Fibroblast of peridontal ligament (primary cell): Measurements from ENCODE around the gene TSPOAP1.

Experiments
- DNase-seq: peaks from one replicate; pipeline ENCODE4 v3.0.0-alpha.2; 2010; ENCODE audit errors: extremely low read depth

Gene TSPOAP1

DNA sequence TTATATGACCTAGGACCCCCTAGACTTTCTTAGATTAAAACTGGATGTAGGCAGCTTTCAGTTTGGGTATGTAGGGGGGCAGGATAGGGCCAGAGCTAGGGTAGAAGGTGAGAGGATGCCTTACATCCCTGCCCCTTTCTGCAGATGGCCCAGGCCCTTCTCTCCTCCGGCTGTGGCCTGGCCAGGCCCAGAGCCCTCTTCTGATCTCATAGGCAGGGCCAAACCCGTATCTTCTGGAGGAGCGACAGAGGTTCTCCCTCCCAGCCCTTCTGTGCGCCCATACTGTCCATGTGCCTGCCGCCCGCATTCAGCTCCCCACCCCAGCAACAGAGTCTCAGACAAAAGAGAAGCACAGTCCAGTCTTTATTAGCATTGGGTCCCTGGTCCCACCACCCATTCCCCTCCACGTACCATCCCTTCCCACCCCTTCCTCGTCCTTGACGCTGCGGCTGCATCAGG is 2.0 kb upstream of the TSPOAP1 start:
- DNase-seq: no peak

- DNase-seq: no peak
Measured at GRCh38 chr17:58329810-58330537, 1.4 kb upstream of the TSPOAP1 start.

- DNase-seq: no peak
Measured at GRCh38 chr17:58329035-58329809, 627 bp upstream of the TSPOAP1 start.

DNA sequence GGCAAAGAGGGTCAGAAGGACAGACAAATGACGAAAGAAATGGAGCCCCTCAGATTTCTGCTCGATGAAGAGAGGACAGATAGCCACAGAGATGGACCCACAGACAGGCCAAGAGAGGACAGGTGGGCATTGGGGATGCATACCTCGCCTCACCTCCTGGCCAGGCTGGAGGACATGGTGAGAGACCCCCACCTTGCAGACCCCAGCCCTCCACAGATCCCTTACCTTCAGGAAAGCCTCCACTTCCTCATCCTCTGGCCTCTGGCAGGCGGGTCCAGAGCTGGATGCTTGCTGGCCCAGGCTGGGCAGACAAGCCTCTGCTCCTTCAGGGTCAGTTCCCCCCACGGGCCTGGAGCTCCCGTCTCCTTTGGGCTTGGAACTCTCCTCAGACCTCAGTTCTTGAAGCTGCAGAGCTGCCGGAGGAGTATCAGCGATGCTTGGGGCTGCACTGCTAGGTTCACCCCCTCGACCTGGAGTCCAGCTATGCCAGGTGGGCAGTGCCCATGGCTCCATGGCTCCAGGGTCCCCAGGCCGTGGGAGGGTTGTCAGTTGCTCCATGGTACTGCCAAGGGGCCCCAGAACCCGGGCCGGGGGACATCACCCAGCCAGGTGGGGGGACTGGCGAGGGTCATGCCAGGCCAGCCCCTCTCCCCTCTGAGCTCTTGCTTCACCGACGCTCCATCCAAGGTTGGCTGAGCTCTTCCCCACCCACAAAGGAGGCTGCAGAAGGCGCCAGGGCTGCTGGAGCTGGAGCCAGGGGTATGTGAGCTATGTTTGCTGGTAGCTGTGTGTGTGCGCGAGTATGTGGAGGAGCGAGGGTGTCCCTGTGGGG is 1.0 kb downstream of the TSPOAP1 start:
- DNase-seq: no peak

DNA sequence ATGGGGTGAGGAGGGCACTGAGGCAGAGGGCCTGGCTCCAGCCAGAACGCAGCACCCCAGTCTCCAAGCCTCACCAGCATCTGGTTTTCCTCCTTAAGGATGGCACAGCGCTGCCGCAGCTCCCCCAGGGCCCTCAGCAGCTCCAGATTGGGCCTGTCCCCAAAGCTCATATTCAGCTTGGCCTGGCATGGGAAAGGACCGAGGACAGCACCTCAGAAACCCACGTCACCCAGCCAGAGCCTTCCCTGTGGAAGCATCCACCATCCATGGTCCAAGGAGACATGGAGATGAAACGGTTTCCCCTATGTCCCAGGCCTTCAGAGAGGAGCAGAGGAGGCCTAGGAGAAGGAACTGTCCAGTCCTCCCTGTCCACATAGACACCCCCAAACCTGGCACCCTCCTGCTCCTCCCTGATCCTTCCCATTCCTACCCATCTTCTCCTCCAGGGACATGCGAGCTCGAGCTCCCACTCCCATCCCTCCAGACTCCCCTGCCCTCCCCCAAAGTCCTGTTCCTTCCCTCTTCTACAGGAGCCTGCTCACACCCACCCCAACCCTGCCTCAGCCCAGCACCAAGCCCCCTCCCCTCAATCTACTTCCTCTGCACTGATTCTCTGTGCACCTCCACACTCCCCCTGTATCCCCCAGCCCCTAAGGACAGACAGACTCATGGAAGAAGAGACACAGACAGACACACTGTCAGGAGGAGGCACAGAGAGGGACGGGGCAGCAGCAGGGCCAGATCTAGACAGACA is 1.8 kb downstream of the TSPOAP1 start:
- DNase-seq: no peak

GRCh38 chr17:58325976-58326468 is 2.6 kb downstream of the TSPOAP1 start:
- DNase-seq: no peak

DNA sequence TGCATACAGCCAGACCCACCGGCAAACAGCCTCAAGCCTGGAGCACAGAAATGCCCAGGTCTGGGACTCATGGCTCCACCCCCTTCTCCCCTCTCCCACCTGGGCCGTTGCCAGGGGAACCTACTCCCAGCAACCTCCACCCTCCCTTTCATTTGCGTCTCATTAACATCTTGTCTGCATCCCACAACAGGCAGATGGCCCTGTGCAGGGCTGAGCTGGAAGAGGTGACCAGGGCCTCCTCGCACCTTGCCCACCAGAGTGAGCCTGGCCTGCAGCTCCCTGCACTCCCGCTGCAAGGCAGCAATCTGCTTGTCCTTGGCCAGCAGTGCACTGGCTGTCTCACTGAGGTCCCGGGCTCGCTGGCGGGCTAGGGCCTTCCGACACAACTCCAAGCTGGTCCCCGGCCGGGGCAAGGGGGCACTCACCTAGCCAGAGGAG is 3.3 kb downstream of the TSPOAP1 start:
- DNase-seq: no peak

GRCh38 chr17:58324409-58325288 is 3.9 kb downstream of the TSPOAP1 start:
- no peak for DNase-seq

DNA sequence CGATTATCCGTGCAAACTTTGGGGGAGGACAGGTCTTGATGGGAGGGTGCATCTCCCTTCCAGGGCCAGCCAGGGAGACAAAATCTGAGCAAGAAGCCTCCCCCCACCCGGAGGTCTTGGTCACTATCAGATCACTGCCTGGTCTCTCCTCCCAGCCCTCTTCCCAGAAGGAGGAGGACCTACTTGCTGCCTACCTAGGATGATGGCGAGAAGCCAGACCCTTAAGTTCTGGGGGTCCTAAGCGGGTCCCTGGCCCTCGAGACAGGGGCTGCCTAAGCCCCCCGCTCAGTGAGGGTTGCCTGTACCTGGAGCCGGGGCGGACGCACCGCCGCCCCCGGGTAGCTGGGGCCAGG is 4.6 kb downstream of the TSPOAP1 start:
- no peak for DNase-seq

DNA sequence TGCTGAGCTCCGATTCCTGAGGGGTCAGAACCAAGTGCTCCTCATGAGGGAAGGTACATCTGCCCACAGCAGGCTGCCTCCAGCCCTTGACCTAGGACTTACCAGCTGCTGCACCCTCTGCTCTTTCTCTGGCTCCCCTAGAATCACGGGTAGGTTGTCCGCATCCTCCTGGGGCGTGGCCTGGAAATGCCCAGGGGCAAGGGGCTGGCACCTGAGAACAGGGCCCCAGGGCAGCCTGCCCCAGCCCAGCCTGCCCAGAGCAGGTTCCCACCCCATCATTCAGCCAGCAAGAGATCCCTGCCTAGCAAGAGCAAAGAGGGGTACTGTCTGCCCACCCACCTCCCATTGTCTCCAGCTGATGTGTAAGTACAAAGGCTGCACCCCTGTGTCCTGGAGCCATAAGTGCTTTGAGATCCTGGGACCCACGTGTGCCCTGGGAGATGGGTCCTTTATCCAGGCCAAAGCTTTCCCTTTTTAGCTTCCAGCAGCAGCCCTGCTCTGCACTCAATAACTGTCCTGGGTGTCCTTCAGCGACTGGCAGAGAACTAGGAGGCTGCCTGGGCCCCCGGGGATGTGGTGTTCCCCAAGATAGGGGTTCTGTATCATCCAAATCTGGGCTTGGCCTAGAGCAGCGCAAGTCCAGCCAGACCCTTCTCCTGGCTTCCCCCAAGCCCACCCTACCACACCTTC is 5.1 kb downstream of the TSPOAP1 start:
- no peak for DNase-seq

- no peak for DNase-seq
Measured at GRCh38 chr17:58322581-58323185, 5.9 kb downstream of the TSPOAP1 start.

DNA sequence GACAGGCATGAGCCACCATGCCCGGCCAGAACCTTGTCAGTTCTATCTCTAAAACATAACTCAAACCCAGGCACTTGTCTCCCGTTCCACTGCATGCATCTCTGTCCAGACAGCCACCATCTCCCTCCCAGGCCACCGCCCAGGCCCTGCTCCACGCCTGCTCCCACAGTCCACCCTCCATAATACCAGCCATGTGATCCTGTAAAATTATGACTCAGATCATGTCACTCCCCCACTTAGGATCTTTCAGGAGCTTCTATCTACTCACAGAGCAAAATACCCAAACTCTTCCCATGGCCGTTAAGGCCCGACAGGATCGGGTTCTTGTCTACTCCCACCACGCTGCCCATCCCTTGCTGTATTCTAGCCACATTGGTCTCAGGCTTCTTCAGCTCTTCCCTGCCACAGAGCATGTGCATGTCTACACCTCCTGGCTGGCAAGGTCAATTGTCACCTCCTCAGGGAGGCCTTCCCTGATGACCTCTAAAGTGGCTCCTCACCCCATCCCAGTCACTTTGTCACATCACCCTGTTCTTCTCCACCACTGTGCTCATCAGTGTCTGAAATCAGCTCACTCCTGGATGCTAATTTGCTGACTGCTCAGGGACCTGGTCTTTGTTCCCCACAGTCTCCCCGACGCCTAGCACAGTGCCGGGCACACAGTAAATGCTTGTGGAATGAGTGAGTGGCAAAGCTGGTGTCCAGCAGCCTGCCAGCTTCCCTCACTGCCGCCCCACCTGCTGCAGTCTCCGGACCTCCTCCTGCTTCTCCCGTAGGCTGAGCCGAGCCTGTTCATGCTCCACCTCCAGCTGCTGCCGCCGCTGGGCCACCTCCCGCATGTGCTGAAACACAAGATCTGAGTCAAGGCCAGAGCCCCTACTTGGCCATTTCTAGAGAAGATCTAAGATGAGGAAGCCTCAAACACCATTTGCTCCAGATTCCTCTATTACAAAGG is 6.7 kb downstream of the TSPOAP1 start:
- DNase-seq: no peak

- DNase-seq: no peak
Measured at GRCh38 chr17:58320570-58321323, 7.8 kb downstream of the TSPOAP1 start.

DNA sequence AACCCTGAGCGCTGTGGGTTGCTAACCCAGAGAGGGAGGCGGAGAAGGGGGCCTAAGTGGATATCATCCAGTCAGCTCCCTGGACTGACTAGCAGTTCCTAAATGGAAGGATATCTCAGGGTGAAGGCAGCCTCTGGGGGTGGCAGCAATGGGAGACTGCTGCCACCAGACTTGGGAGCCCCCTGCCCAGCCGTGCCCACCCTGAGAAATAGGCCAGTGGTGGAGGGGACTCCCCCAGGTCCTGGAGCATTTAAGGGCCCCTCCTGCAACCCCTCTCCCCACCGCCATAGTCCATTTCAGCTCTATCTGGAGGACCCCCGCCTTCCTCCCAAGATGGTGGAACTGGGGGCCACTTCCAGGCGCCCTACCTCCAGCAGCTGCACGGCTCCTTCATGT is 8.4 kb downstream of the TSPOAP1 start:
- DNase-seq: no peak

GRCh38 chr17:58319173-58320162 is 9.1 kb downstream of the TSPOAP1 start:
- DNase-seq: no peak

DNA sequence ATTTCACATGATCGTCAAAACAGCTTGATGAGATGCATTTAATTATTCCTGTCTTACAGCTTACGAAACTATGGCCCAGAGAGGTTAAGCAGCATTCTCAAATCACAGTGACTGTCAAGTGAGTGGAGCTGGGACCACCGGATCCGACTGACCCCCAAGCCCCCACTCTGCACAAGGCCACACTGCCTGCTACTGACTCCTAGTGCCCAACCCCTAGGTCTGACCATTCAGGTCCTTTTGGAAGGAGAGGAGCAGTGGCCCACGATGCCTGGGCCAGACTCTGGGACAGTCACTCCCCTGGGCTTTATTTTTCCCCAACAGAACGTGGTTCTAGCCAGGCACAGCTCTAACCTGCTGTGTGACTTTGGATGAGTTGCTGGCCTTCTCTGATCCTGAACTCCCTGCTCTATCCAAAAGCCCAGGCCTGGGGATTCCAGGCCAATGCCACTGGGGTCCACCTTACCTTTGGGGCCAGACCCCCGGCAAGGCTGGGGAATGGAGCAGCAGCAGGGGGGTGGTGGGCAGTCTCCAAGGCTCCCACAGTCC is 9.9 kb downstream of the TSPOAP1 start:
- DNase-seq: no peak
